MM.1S (cell line): ENCODE data around the gene SH2D4B.

Experiments used
- EZH2 ChIP-seq: fragments of 300-600 bp; sonication (generic); optimal IDR thresholded peaks from 2 replicates; pipeline ENCODE3; 2017; ENCODE audit warnings: low read depth, mild to moderate bottlenecking, antibody characterized with exemption, low read length, mixed read lengths
- EZH2phosphoT487 ChIP-seq: fragments of 300-600 bp; sonication (generic); IDR thresholded peaks from 2 replicates; pipeline ENCODE4 v1.6.1; 2018; ENCODE audit warnings: antibody characterized with exemption, low read length
- TF ChIP-seq, protein P1 (sequence below): fragments of 300-600 bp; sonication (generic); IDR thresholded peaks from 2 replicates; pipeline ENCODE4 v1.5.1; 2016; ENCODE audit warnings: antibody characterized with exemption, low read length, mixed read lengths

DNA sequence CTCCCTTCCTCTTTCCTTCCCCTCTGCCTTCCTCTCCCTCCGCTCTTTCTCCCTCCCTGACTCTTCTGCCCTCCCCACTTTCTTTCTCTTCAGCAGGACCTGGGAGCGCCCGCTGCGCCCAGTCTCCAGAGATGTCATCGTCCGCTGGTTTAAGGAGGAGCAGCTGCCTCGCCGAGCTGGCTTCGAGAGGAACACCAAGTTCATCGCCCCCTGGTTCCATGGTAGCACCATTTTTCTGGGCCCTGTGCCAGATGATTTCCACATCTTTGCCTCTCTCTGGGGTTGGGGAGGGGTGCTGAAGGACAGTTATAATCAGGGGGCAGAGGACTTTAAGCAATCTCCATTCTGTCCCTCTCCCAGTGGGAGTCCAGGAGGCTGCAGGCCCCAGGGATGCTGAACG, 71.6 kb downstream of the SH2D4B start:
- TF ChIP-seq, protein P1, sequence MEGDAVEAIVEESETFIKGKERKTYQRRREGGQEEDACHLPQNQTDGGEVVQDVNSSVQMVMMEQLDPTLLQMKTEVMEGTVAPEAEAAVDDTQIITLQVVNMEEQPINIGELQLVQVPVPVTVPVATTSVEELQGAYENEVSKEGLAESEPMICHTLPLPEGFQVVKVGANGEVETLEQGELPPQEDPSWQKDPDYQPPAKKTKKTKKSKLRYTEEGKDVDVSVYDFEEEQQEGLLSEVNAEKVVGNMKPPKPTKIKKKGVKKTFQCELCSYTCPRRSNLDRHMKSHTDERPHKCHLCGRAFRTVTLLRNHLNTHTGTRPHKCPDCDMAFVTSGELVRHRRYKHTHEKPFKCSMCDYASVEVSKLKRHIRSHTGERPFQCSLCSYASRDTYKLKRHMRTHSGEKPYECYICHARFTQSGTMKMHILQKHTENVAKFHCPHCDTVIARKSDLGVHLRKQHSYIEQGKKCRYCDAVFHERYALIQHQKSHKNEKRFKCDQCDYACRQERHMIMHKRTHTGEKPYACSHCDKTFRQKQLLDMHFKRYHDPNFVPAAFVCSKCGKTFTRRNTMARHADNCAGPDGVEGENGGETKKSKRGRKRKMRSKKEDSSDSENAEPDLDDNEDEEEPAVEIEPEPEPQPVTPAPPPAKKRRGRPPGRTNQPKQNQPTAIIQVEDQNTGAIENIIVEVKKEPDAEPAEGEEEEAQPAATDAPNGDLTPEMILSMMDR: no peak
- TF ChIP-seq EZH2 (no peak), EZH2phosphoT487 (no peak)
